Measurements from ENCODE around the gene AKR7A2. TPM values are rescaled to one million over a fixed set of nuclear protein-coding genes. Genes with fewer than 3 reads are reported as not detected.
A peak's percentile ranks its signal among the peaks of the same experiment; 100 is the strongest.

AKR7A2 gene
- total and polyA plus RNA-seq, 4 experiments from 2014 or later, result 25.1 to 134 (median 57.7) TPM

GRCh38 chr1:19339214-19339861, 27.4 kb upstream of the AKR7A2 start:
- H3K4me3 Mint-ChIP-seq, result no peak overlapping the region
- no peak overlapping the region for H3K4me3 ChIP-seq (ENCODE audit: low read length in 2 of 2)
- peaks cover 19 to 49% of the 10 kb centered on the region in 2 donors for H3K36me3 Mint-ChIP-seq
- H3K9me3 ChIP-seq (ENCODE audit: control insufficient read depth in 1 of 2, low read length in 2 of 2), result no peaks in the 10 kb centered on the region
- DNase-seq, result no peak
- H3K27me3 ChIP-seq (ENCODE audit: insufficient read depth, low read length), result no peaks in the 10 kb centered on the region
- H3K27ac ChIP-seq (ENCODE audit: low read depth, low read length), result no peak overlapping the region
- peaks cover 42% of the 10 kb centered on the region for H3K36me3 ChIP-seq (ENCODE audit: insufficient read depth, low read length)
- peaks cover 0 to 6% (median 0%) of the 10 kb centered on the region in 8 donors for H3K9me3 Mint-ChIP-seq
- intact Hi-C loops (cut with micrococcal nuclease), result no loop called here
- ChIA-PET CTCF (ENCODE audit: partially characterized antibody) (no interaction called here), POLR2A (ENCODE audit: partially characterized antibody) (no interaction called here)
- peak overlapping the region in 2 of 7 donors; percentile 15 to 30 for H3K27ac Mint-ChIP-seq
- no peaks in the 10 kb centered on the region for H3K27me3 Mint-ChIP-seq
- H3K4me1 ChIP-seq (ENCODE audit: insufficient read depth, low read length), result no peaks in the 10 kb centered on the region
- H3K4me1 Mint-ChIP-seq, result peaks cover 5 to 8% (median 6%) of the 10 kb centered on the region in 4 donors

DNA sequence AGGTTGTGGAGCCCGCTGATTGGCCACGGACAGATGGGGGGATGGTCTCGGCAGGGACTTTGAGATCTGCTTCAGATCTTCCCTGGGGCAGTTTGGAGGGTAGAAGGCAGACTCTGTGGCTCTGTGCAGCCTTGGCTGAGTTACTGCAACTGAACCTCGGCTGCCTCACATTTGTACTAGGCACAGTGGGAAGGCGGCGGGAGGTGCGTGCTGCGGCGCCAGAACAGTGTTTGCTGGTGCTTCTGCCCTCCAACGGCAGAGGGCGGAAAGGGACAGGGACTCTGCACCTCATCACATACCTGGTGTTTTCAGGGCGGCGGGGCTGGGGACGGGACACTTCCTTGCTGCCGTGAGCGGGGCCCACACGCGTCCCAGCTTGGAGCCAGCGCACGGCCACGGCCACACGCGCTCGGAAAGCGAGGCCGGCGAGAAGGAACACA, 26.4 kb upstream of the AKR7A2 start:
- H3K27ac Mint-ChIP-seq, result peak overlapping the region in 2 of 7 donors; percentile 30 to 68
- no peak for DNase-seq
- H3K36me3 Mint-ChIP-seq, result peaks cover 14 to 44% of the 10 kb centered on the region in 2 donors
- ChIA-PET POLR2A (ENCODE audit: partially characterized antibody) (no interaction called here), CTCF (ENCODE audit: partially characterized antibody) (no interaction called here)
- Histone ChIP-seq H3K4me1 (ENCODE audit: insufficient read depth, low read length) (no peaks in the 10 kb centered on the region), H3K27me3 (ENCODE audit: insufficient read depth, low read length) (no peaks in the 10 kb centered on the region), H3K4me3 (ENCODE audit: low read length in 2 of 2) (no peak overlapping the region), H3K9me3 (ENCODE audit: control insufficient read depth in 1 of 2, low read length in 2 of 2) (no peaks in the 10 kb centered on the region), H3K27ac (ENCODE audit: low read depth, low read length) (no peak overlapping the region), H3K36me3 (ENCODE audit: insufficient read depth, low read length) (peaks cover 33% of the 10 kb centered on the region)
- H3K4me1 Mint-ChIP-seq, result peaks cover 5 to 6% (median 5%) of the 10 kb centered on the region in 4 donors
- H3K27me3 Mint-ChIP-seq, result no peaks in the 10 kb centered on the region
- H3K4me3 Mint-ChIP-seq, result no peak overlapping the region
- intact Hi-C loops (cut with micrococcal nuclease), result no loop called here
- H3K9me3 Mint-ChIP-seq, result peaks cover 0 to 6% (median 0%) of the 10 kb centered on the region in 8 donors

DNA sequence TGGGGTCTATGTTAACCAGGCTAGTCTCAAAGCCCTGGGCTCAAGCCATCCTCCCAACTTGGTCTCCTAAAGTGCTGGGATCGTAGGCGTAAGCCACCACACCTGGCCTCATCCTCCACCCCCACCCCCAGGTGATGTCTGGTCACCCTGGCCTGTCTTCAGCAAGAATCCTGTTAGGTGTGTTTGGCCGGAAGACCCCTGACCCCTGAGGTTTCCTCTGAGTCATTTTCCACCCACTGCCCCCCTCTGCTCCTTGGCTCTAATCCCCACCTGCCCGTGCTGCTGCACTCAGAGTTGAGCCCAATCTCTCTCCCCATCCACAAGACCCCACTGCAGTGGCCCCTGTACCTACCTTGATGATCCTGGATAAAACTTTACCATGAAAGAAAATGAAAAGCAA, 25.3 kb upstream of the AKR7A2 start:
- intact Hi-C loops (cut with micrococcal nuclease), result no loop called here
- H3K4me3 ChIP-seq (ENCODE audit: low read length in 2 of 2), result no peak overlapping the region
- H3K9me3 ChIP-seq (ENCODE audit: control insufficient read depth in 1 of 2, low read length in 2 of 2), result no peaks in the 10 kb centered on the region
- ChIA-PET POLR2A (ENCODE audit: partially characterized antibody) (no interaction called here), CTCF (ENCODE audit: partially characterized antibody) (no interaction called here)
- DNase-seq, result no peak
- Mint-ChIP-seq H3K36me3 (peaks cover 9 to 39% of the 10 kb centered on the region in 2 donors), H3K4me3 (peak overlapping the region in 3 of 8 donors; percentile 21 to 68 (median 26)), H3K9me3 (peaks cover 0 to 6% (median 0%) of the 10 kb centered on the region in 8 donors), H3K27ac (peak overlapping the region in 2 of 7 donors; percentile 42 to 82), H3K4me1 (peaks cover 0 to 6% (median 5%) of the 10 kb centered on the region in 4 donors), H3K27me3 (no peaks in the 10 kb centered on the region)
- no peaks in the 10 kb centered on the region for H3K4me1 ChIP-seq (ENCODE audit: insufficient read depth, low read length)
- peaks cover 23% of the 10 kb centered on the region for H3K36me3 ChIP-seq (ENCODE audit: insufficient read depth, low read length)
- H3K27ac ChIP-seq (ENCODE audit: low read depth, low read length), result no peak overlapping the region
- no peaks in the 10 kb centered on the region for H3K27me3 ChIP-seq (ENCODE audit: insufficient read depth, low read length)

DNA sequence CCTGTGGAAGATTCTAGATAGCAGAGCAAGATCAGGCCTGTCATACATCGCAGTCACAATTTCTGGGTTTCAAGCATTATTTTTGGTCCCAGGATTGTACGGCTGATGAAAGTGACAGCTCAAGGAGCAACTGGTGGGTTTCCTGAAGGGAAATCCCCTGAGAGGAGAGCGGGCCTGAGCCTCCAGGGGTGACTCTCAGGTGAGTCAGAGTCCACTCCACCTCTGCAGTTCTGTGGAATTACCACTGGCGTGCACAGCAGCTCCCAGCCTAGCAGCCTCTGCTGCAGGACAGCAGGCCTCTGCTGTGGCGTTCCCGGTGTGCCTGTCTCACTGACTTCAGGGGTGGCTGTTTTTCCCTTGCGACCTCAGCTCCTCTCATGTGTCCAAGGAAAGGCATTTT, 24.6 kb upstream of the AKR7A2 start:
- Mint-ChIP-seq H3K36me3 (peaks cover 9 to 33% of the 10 kb centered on the region in 2 donors), H3K4me3 (no peak overlapping the region), H3K9me3 (peaks cover 0 to 6% (median 0%) of the 10 kb centered on the region in 8 donors), H3K4me1 (peaks cover 0 to 6% (median 3%) of the 10 kb centered on the region in 4 donors), H3K27ac (peak overlapping the region in 4 of 7 donors; percentile 29 to 71 (median 63)), H3K27me3 (no peaks in the 10 kb centered on the region)
- H3K9me3 ChIP-seq (ENCODE audit: control insufficient read depth in 1 of 2, low read length in 2 of 2), result no peaks in the 10 kb centered on the region
- no peaks in the 10 kb centered on the region for H3K27me3 ChIP-seq (ENCODE audit: insufficient read depth, low read length)
- no peak for DNase-seq
- H3K4me1 ChIP-seq (ENCODE audit: insufficient read depth, low read length), result no peaks in the 10 kb centered on the region
- H3K27ac ChIP-seq (ENCODE audit: low read depth, low read length), result no peak overlapping the region
- intact Hi-C loops (cut with micrococcal nuclease), result no loop called here
- H3K4me3 ChIP-seq (ENCODE audit: low read length in 2 of 2), result no peak overlapping the region
- H3K36me3 ChIP-seq (ENCODE audit: insufficient read depth, low read length), result peaks cover 22% of the 10 kb centered on the region
- ChIA-PET CTCF (ENCODE audit: partially characterized antibody) (interaction anchor here (1.4 kb wide), 1 partner anchor 30 kb away, joined by 4 read pairs; no protein-coding TSS in a partner anchor), POLR2A (ENCODE audit: partially characterized antibody) (no interaction called here)

DNA sequence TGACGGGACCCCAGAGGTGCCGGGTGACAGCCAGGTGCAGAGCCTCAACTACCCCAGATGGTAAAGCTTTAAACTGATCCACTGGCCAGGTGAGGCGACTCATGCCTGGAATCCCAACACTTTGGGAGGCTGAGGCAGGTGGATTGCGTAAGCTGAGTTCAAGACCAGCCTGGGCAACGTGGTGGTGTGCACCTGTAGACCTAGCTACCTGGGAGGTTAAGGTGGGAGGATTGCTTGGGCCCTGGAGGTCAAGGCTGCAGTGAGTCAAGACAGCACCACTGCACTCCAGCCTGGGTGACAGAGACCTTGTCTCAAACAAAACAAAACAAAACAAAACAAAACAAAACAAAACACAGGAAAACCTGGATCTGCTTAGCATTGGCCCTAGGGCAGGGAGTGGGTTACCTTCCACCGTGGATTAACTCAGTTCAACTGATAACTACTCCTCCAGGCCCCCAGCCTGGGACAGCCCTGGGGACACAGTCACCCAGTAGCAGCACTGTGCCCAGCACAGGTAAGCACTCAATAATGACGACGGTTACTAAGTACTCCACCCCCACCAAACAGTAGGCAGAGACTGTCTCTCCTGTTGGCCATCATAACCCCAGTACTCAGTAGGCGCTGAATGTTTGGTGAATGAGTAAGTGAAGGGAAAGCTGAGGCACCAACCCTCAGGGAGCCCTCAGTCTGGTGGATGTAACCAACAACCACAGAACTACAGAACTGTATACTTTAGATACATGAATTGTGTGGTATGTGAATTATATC, 21.8 kb upstream of the AKR7A2 start:
- Histone ChIP-seq H3K27ac (ENCODE audit: low read depth, low read length) (no peak overlapping the region), H3K4me1 (ENCODE audit: insufficient read depth, low read length) (no peaks in the 10 kb centered on the region), H3K36me3 (ENCODE audit: insufficient read depth, low read length) (no peaks in the 10 kb centered on the region), H3K27me3 (ENCODE audit: insufficient read depth, low read length) (no peaks in the 10 kb centered on the region), H3K9me3 (ENCODE audit: control insufficient read depth in 1 of 2, low read length in 2 of 2) (no peaks in the 10 kb centered on the region), H3K4me3 (ENCODE audit: low read length in 2 of 2) (no peak overlapping the region)
- ChIA-PET CTCF (ENCODE audit: partially characterized antibody) (interaction anchor here (0.8 to 1.5 kb wide), 2 partner anchors 10 to 12 kb away, joined by 3 to 4 read pairs; no protein-coding TSS in a partner anchor), POLR2A (ENCODE audit: partially characterized antibody) (interaction anchor here (0.8 kb wide), 1 partner anchor 229 kb away, joined by 3 read pairs; no protein-coding TSS in a partner anchor)
- H3K27me3 Mint-ChIP-seq, result no peaks in the 10 kb centered on the region
- intact Hi-C loops (cut with micrococcal nuclease), result no loop called here
- no peak for DNase-seq
- peak overlapping the region in 1 of 7 donors; percentile 17 for H3K27ac Mint-ChIP-seq
- no peak overlapping the region for H3K4me3 Mint-ChIP-seq
- H3K4me1 Mint-ChIP-seq, result no peaks in the 10 kb centered on the region
- peaks cover 0 to 7% (median 0%) of the 10 kb centered on the region in 8 donors for H3K9me3 Mint-ChIP-seq
- peaks cover 0 to 13% of the 10 kb centered on the region in 2 donors for H3K36me3 Mint-ChIP-seq

GRCh38 chr1:19332832-19333231, 20.9 kb upstream of the AKR7A2 start:
- Mint-ChIP-seq H3K4me1 (no peaks in the 10 kb centered on the region), H3K36me3 (peaks cover 1 to 7% of the 10 kb centered on the region in 2 donors), H3K27me3 (no peaks in the 10 kb centered on the region), H3K9me3 (peaks cover 0 to 7% (median 0%) of the 10 kb centered on the region in 8 donors), H3K27ac (peak overlapping the region in 1 of 7 donors; percentile 78), H3K4me3 (no peak overlapping the region)
- Histone ChIP-seq H3K4me1 (ENCODE audit: insufficient read depth, low read length) (no peaks in the 10 kb centered on the region), H3K36me3 (ENCODE audit: insufficient read depth, low read length) (no peaks in the 10 kb centered on the region), H3K27ac (ENCODE audit: low read depth, low read length) (no peak overlapping the region), H3K4me3 (ENCODE audit: low read length in 2 of 2) (no peak overlapping the region), H3K27me3 (ENCODE audit: insufficient read depth, low read length) (no peaks in the 10 kb centered on the region), H3K9me3 (ENCODE audit: control insufficient read depth in 1 of 2, low read length in 2 of 2) (no peaks in the 10 kb centered on the region)
- CTCF ChIA-PET (ENCODE audit: partially characterized antibody), result interaction anchor here (0.8 to 1.5 kb wide), 2 partner anchors 11 kb away, joined by 3 to 4 read pairs; no protein-coding TSS in a partner anchor
- POLR2A ChIA-PET (ENCODE audit: partially characterized antibody), result interaction anchor here (0.7 kb wide), 1 partner anchor 249 kb away, joined by 3 read pairs; no protein-coding TSS in a partner anchor
- DNase-seq, result no peak
- intact Hi-C loops (cut with micrococcal nuclease), result no loop called here
